SK-N-SH (cell line): ENCODE data around the gene PIP4K2C. TPM values are rescaled to one million over a fixed set of nuclear protein-coding genes. Genes with fewer than 3 reads are reported as not detected.

Experiments used
- CTCF ChIA-PET: fragments of 300-600, 350-600 bp; formaldehyde crosslinking; extraction: SDS; loops from one replicate; lab custom pipeline; 2021; lab: Yijun Ruan, JAX
- POLR2A ChIA-PET: fragments of 350-600 bp; sonication (Branson Sonifier 250); formaldehyde crosslinking; extraction: SDS; loops from one replicate; lab custom pipeline; 2020; ENCODE audit warnings: antibody characterized with exemption, inconsistent platforms; lab: Yijun Ruan, JAX
- DNase-seq: peaks from one replicate; pipeline ENCODE4 v3.0.0; 2012
- H2AFZ ChIP-seq: fragments of 200-600 bp; sonication (generic); 2 replicates; pipeline ENCODE4 v1.8.1; 2016; ENCODE audit warnings: antibody characterized with exemption, mild to moderate bottlenecking, low read depth
- H3F3A ChIP-seq: fragments of 200-600 bp; sonication (generic); replicated peaks from 2 replicates; pipeline ENCODE3; 2016; ENCODE audit warnings: antibody characterized with exemption, mild to moderate bottlenecking; ENCODE audit not compliant: insufficient read depth
- H3K27ac ChIP-seq, 2 experiments: fragments of 200-500 bp in 1 of 2; fragments of 200-600 bp in 1 of 2; sonication (Bioruptor generic) in 1 of 2; sonication (generic), shearing (Covaris generic) in 1 of 2; 2 replicates each; pipeline versions ENCODE4 v1.5.1 to v1.6.1; 2014 to 2016; ENCODE audit warnings: low read depth in 2 of 2, inconsistent platforms in 1 of 2, low read length in 1 of 2, mild to moderate bottlenecking in 1 of 2, mixed read lengths in 1 of 2
- H3K27me3 ChIP-seq: fragments of 200-600 bp; sonication (generic), shearing (Covaris generic); 2 replicates; pipeline ENCODE4 v1.6.1; 2016; ENCODE audit warnings: mixed run types; ENCODE audit not compliant: insufficient read depth
- H3K36me3 ChIP-seq, 2 experiments: fragments of 200-500 bp in 1 of 2; fragments of 200-600 bp in 1 of 2; sonication (Bioruptor generic) in 1 of 2; sonication (generic) in 1 of 2; replicated peaks in 1 of 2; 2 replicates each; pipeline versions ENCODE3 to v1.5.1; 2014 to 2016; ENCODE audit warnings: low read length in 1 of 2, mild to moderate bottlenecking in 1 of 2; ENCODE audit not compliant: insufficient read depth in 2 of 2, control insufficient read depth in 1 of 2
- H3K4me1 ChIP-seq, 2 experiments: fragments of 200-500 bp in 1 of 2; fragments of 200-600 bp in 1 of 2; sonication (Bioruptor generic) in 1 of 2; sonication (generic), shearing (Covaris generic) in 1 of 2; 2 replicates each; pipeline versions ENCODE4 v1.5.1 to v1.6.1; 2014 to 2016; ENCODE audit warnings: low read depth in 1 of 2, low read length in 1 of 2, mixed run types in 1 of 2; ENCODE audit not compliant: insufficient read depth in 2 of 2, control insufficient read depth in 1 of 2
- H3K4me2 ChIP-seq: fragments of 200-600 bp; sonication (generic), shearing (Covaris generic); 2 replicates; pipeline ENCODE4 v1.6.1; 2017; ENCODE audit warnings: mixed run types
- H3K4me3 ChIP-seq, 2 experiments: fragments of 200-500 bp in 1 of 2; fragments of 200-600 bp in 1 of 2; sonication (Bioruptor generic) in 1 of 2; sonication (generic), shearing (Covaris generic) in 1 of 2; 2 replicates each; pipeline versions ENCODE4 v1.5.1 to v1.8.1; 2014 to 2016; ENCODE audit warnings: low read depth in 2 of 2, inconsistent platforms in 1 of 2, low read length in 1 of 2, mild to moderate bottlenecking in 1 of 2, mixed read lengths in 1 of 2, moderate library complexity in 1 of 2
- H3K79me2 ChIP-seq: fragments of 200-600 bp; sonication (generic); 2 replicates; pipeline ENCODE4 v1.8.1; 2017; ENCODE audit warnings: mild to moderate bottlenecking; ENCODE audit not compliant: insufficient read depth
- H3K9ac ChIP-seq: fragments of 200-600 bp; sonication (generic); 2 replicates; pipeline ENCODE4 v1.6.1; 2017; ENCODE audit warnings: mixed run types
- H3K9me2 ChIP-seq: fragments of 200-600 bp; sonication (generic); 2 replicates; pipeline ENCODE4 v1.6.1; 2017; ENCODE audit warnings: mixed run types
- H3K9me3 ChIP-seq: fragments of 200-600 bp; sonication (generic); 2 replicates; pipeline ENCODE4 v1.6.1; 2017; ENCODE audit warnings: mixed run types, mild to moderate bottlenecking, moderate library complexity
- H4K20me1 ChIP-seq: fragments of 200-600 bp; sonication (generic); 2 replicates; pipeline ENCODE4 v1.6.1; 2017; ENCODE audit warnings: mild to moderate bottlenecking, mixed run types; ENCODE audit not compliant: insufficient read depth
- CHD2 ChIP-seq: fragments of 150-350 bp; IDR thresholded peaks from 2 replicates; pipeline ENCODE4 v1.6.1; 2018; ENCODE audit warnings: low read length; ENCODE audit not compliant: partially characterized antibody
- ELF1 ChIP-seq: IDR thresholded peaks from 2 replicates; pipeline ENCODE4 v1.4.0; 2012
- FOXJ3 ChIP-seq: sonication (generic); formaldehyde crosslinking; IDR thresholded peaks from 2 replicates; pipeline ENCODE4 v1.5.1; 2020; ENCODE audit warnings: mild to moderate bottlenecking, missing genetic modification reagents
- JUND ChIP-seq: IDR thresholded peaks from 2 replicates; pipeline ENCODE4 v1.4.0; 2012
- MXI1 ChIP-seq: IDR thresholded peaks from 2 replicates; pipeline ENCODE4 v1.6.1; 2012; ENCODE audit warnings: mild to moderate bottlenecking, low read depth, low read length, improper control_type of control experiment
- NFIC ChIP-seq: IDR thresholded peaks from 2 replicates; pipeline ENCODE4 v1.4.0; 2012; ENCODE audit warnings: borderline replicate concordance
- NRF1 ChIP-seq: IDR thresholded peaks from 2 replicates; pipeline ENCODE4 v1.6.1; 2012; ENCODE audit warnings: low read depth, mild to moderate bottlenecking, low read length
- PBX3 ChIP-seq: IDR thresholded peaks from 2 replicates; pipeline ENCODE4; 2012
- POLR2AphosphoS5 ChIP-seq: IDR thresholded peaks from 2 replicates; pipeline ENCODE4 v1.6.1; 2012; ENCODE audit warnings: low read depth, low read length
- RAD21 ChIP-seq: IDR thresholded peaks from 2 replicates; pipeline ENCODE4 v1.6.1; 2012; ENCODE audit warnings: mild to moderate bottlenecking, low read length
- RCOR1 ChIP-seq: fragments of 150-350 bp; IDR thresholded peaks from 2 replicates; pipeline ENCODE4 v1.6.1; 2017; ENCODE audit warnings: antibody characterized with exemption, low read length
- RXRA ChIP-seq: IDR thresholded peaks from 2 replicates; pipeline ENCODE4 v1.4.0; 2012; ENCODE audit warnings: low read depth, mild to moderate bottlenecking, borderline replicate concordance
- SIN3A ChIP-seq: IDR thresholded peaks from 2 replicates; pipeline ENCODE4 v1.6.1; 2012; ENCODE audit warnings: low read depth, mild to moderate bottlenecking, low read length, moderate library complexity, borderline replicate concordance
- SMC3 ChIP-seq: IDR thresholded peaks from 2 replicates; pipeline ENCODE4 v1.6.1; 2012; ENCODE audit warnings: low read depth, low read length, improper control_type of control experiment
- TEAD4 ChIP-seq: IDR thresholded peaks from 2 replicates; pipeline ENCODE4 v1.4.0; 2012; ENCODE audit warnings: mild to moderate bottlenecking, borderline replicate concordance; ENCODE audit not compliant: insufficient read depth
- WGBS: methylation state at CpG from one replicate; pipeline ENCODE4 v1.1.6; 2017; ENCODE audit warnings: low lambda C conversion rate; 5-methylcytosine and 5-hydroxymethylcytosine counted together
- polyA plus RNA-seq, 3 experiments: library from polyadenylated mRNA; depleted of rRNA; stranded (reverse); fragments of >200 nt; gene quantifications; 2 replicates each; pipeline ENCODE4 v1.2.3, GENCODE V29; 2012
- TF ChIP-seq, protein P1 (sequence below): IDR thresholded peaks from 2 replicates; pipeline ENCODE4 v1.6.1; 2012; ENCODE audit warnings: mild to moderate bottlenecking, low read depth, low read length, moderate library complexity
- TF ChIP-seq, protein P2 (sequence below): fragments of 150-350 bp; IDR thresholded peaks from 2 replicates; pipeline ENCODE4 v1.6.1; 2016; ENCODE audit warnings: mild to moderate bottlenecking, low read depth, low read length

PIP4K2C gene
- polyA plus RNA-seq, 1 of the 3 experiments (the other 2 are of a cell fraction): 34.2 TPM

GRCh38 chr12:57606821-57607220, 15.8 kb downstream of the PIP4K2C start:
- H4K20me1 ChIP-seq: no peaks in the 10 kb centered on the region
- no peaks in the 10 kb centered on the region for H3K9me3 ChIP-seq
- no peaks in the 10 kb centered on the region for H3K27me3 ChIP-seq
- DNase-seq: no peak
- TF ChIP-seq CHD2: no peak
- TF ChIP-seq MXI1: no peak
- peaks cover 6% of the 10 kb centered on the region for H3F3A ChIP-seq
- H2AFZ ChIP-seq: no peak overlapping the region
- H3K4me2 ChIP-seq: no peak overlapping the region
- peaks cover 6% of the 10 kb centered on the region; the same call in 1 of the 2 replicates for H3K79me2 ChIP-seq
- WGBS: 100% methylated on average over 6 of the region's 11 CpGs
- ChIA-PET POLR2A (interaction anchor here (0.6 to 1.5 kb wide), 3 partner anchors 10 to 87 kb away, joined by 3 to 4 read pairs (median 3); partner anchors contain the start of gene DDIT3), CTCF (interaction anchor here (1.0 to 7.6 kb wide), 6 partner anchors 13 to 26 kb away, joined by 3 to 65 read pairs (median 5); partner anchors contain the start of gene B4GALNT1)
- H3K4me1 ChIP-seq: peaks cover 9 to 31% of the 10 kb centered on the region in 2 experiments; a peak in 3 of 4 replicates
- H3K9me2 ChIP-seq: no peaks in the 10 kb centered on the region
- H3K27ac ChIP-seq: no peak overlapping the region
- peaks cover 4 to 37% of the 10 kb centered on the region in 2 experiments for H3K36me3 ChIP-seq
- H3K4me3 ChIP-seq: no peak overlapping the region
- H3K9ac ChIP-seq: no peak overlapping the region

DNA sequence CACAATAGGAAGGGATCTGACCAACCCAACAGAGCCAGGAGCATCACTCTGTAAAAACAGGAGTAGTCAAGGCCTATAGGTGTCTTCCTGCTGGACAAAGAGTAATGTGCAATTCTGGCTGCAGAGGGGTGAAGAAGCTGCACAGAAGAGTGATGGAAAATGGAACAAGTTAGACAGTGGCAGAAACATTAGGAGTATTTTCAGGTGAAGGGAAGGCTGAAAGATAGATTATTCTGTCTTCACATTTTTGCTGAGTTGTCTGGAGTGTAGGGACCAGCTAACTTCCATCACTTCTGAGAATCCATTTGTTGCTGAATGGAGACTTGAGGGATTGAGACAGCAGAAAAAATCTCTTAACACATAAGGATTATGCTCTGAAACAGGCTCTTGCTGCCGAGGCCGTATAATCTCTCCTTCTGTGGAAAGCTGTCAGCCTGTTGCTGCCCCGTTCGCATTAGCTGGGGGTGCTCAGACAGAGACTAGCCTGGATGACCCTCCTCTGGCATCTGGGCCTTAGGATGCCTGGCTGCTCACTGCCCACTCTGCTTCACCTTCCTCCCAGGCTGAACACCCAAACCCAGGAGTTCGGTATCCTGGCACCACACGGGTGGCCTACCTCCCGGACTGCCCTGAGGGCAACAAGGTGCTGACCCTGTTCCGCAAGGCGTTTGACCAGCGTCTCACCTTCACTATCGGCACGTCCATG, 17.1 kb downstream of the PIP4K2C start:
- WGBS: 93% methylated on average over 9 of the region's 12 CpGs
- Histone ChIP-seq H3K9ac (no peak overlapping the region), H3K4me2 (no peak overlapping the region), H3K4me1 (peaks cover 14 to 41% of the 10 kb centered on the region in 2 experiments; a peak in 3 of 4 replicates)
- TF ChIP-seq ELF1 (no peak), POLR2AphosphoS5 (no peak), SIN3A (no peak), SMC3 (no peak), FOXJ3 (CRISPR knock-in tag) (no peak), TEAD4 (no peak), RAD21 (no peak), NRF1 (no peak), RXRA (no peak), RCOR1 (no peak), NFIC (no peak), PBX3 (no peak), JUND (no peak), CHD2 (no peak)
- TF ChIP-seq, protein P1, sequence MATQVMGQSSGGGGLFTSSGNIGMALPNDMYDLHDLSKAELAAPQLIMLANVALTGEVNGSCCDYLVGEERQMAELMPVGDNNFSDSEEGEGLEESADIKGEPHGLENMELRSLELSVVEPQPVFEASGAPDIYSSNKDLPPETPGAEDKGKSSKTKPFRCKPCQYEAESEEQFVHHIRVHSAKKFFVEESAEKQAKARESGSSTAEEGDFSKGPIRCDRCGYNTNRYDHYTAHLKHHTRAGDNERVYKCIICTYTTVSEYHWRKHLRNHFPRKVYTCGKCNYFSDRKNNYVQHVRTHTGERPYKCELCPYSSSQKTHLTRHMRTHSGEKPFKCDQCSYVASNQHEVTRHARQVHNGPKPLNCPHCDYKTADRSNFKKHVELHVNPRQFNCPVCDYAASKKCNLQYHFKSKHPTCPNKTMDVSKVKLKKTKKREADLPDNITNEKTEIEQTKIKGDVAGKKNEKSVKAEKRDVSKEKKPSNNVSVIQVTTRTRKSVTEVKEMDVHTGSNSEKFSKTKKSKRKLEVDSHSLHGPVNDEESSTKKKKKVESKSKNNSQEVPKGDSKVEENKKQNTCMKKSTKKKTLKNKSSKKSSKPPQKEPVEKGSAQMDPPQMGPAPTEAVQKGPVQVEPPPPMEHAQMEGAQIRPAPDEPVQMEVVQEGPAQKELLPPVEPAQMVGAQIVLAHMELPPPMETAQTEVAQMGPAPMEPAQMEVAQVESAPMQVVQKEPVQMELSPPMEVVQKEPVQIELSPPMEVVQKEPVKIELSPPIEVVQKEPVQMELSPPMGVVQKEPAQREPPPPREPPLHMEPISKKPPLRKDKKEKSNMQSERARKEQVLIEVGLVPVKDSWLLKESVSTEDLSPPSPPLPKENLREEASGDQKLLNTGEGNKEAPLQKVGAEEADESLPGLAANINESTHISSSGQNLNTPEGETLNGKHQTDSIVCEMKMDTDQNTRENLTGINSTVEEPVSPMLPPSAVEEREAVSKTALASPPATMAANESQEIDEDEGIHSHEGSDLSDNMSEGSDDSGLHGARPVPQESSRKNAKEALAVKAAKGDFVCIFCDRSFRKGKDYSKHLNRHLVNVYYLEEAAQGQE: no peak
- TF ChIP-seq, protein P2, sequence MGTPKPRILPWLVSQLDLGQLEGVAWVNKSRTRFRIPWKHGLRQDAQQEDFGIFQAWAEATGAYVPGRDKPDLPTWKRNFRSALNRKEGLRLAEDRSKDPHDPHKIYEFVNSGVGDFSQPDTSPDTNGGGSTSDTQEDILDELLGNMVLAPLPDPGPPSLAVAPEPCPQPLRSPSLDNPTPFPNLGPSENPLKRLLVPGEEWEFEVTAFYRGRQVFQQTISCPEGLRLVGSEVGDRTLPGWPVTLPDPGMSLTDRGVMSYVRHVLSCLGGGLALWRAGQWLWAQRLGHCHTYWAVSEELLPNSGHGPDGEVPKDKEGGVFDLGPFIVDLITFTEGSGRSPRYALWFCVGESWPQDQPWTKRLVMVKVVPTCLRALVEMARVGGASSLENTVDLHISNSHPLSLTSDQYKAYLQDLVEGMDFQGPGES: no peak
- TF ChIP-seq, all 33 proteins: peak for 0
- H4K20me1 ChIP-seq: no peaks in the 10 kb centered on the region
- H3F3A ChIP-seq: peaks cover 6% of the 10 kb centered on the region
- ChIA-PET POLR2A (interaction anchor here (0.8 kb wide), 1 partner anchor 11 kb away, joined by 3 read pairs; no protein-coding TSS in a partner anchor), CTCF (interaction anchor here (0.9 to 7.6 kb wide), 5 partner anchors 12 to 25 kb away, joined by 3 to 65 read pairs (median 3); partner anchors contain the start of gene B4GALNT1)
- H3K4me3 ChIP-seq: no peak overlapping the region
- H3K36me3 ChIP-seq: peaks cover 0 to 30% of the 10 kb centered on the region in 2 experiments
- no peak overlapping the region for H3K27ac ChIP-seq
- H2AFZ ChIP-seq: no peak overlapping the region
- no peaks in the 10 kb centered on the region for H3K9me3 ChIP-seq
- H3K27me3 ChIP-seq: no peaks in the 10 kb centered on the region
- peaks cover 6% of the 10 kb centered on the region; the same call in 1 of the 2 replicates for H3K79me2 ChIP-seq
- H3K9me2 ChIP-seq: no peaks in the 10 kb centered on the region
- no peak for DNase-seq
